Breast epithelium (tissue), 4 donors: ENCODE data around the gene USP24. TPM values are rescaled to one million over a fixed set of nuclear protein-coding genes. Genes with fewer than 3 reads are reported as not detected.

Experiments
- DNase-seq, 2 donors: peaks; one replicate each; pipeline ENCODE4 v3.0.0-alpha.2; 2019; ENCODE audit warnings: low spot score in 2 of 2
- H3K27ac ChIP-seq, 2 donors: fragments of 200-600 bp; sonication (generic) in 1 of 2; one replicate each; pipeline ENCODE4 v1.5.1; 2016 to 2019; ENCODE audit warnings: mild to moderate bottlenecking in 1 of 2
- H3K27me3 ChIP-seq, 2 donors: fragments of 200-600 bp; sonication (generic) in 1 of 2; one replicate each; pipeline versions ENCODE4 v1.5.1 to v1.6.0; 2017 to 2019; ENCODE audit warnings: control low read depth in 1 of 2, mild to moderate bottlenecking in 1 of 2
- H3K36me3 ChIP-seq: fragments of 200-600 bp; one replicate; pipeline ENCODE4 v1.5.1; 2019
- H3K4me1 ChIP-seq, 2 donors: fragments of 200-600 bp; sonication (generic); one replicate each; pipeline ENCODE4 v1.5.1; 2016 to 2019; ENCODE audit warnings: control low read depth in 1 of 2
- H3K4me3 ChIP-seq, 3 donors: fragments of 200-600 bp; sonication (generic); 1 replicate in 2 of 3; 2 replicates in 1 of 3; pipeline ENCODE4 v1.5.1; 2016 to 2019; ENCODE audit warnings: mild to moderate bottlenecking in 3 of 3, moderate library complexity in 2 of 3
- H3K9me3 ChIP-seq, 2 donors: fragments of 200-600 bp; sonication (generic) in 1 of 2; one replicate each; pipeline ENCODE4 v1.5.1; 2016 to 2019; ENCODE audit warnings: control low read depth in 1 of 2
- POLR2A ChIP-seq: fragments of 450-650 bp; IDR thresholded peaks from one replicate; pipeline ENCODE4 v1.6.1; 2016; ENCODE audit warnings: antibody characterized with exemption, mild to moderate bottlenecking, moderate library complexity
- POLR2AphosphoS5 ChIP-seq, 3 donors: sonication (generic); formaldehyde crosslinking; IDR thresholded peaks; one replicate each; pipeline ENCODE4 v1.6.1; 2017; ENCODE audit warnings: antibody characterized with exemption in 3 of 3
- intact Hi-C: fragments of 100-400 bp; cut with DNase I; formaldehyde crosslinking; loops from one replicate; pipeline ENCODE4 v1.15.1; 2023; ENCODE audit warnings: low total_unique reads
- total RNA-seq, 3 donors: library from RNA; depleted of rRNA; stranded (reverse); fragments of >200 nt; gene quantifications; one replicate each; pipeline ENCODE4 v1.1.0, GENCODE V29; 2016
- TF ChIP-seq, protein P1 (sequence below), 3 donors: fragments of 450-650 bp; IDR thresholded peaks; one replicate each; pipeline ENCODE4 v1.5.1; 2016 to 2017; ENCODE audit warnings: antibody characterized with exemption in 3 of 3, mild to moderate bottlenecking in 3 of 3, moderate library complexity in 3 of 3

Gene USP24
- total RNA-seq, 3 donors from 2014 or later: 51.5 to 103 (median 77.3) TPM

- Histone ChIP-seq H3K27me3 (no peaks in the 10 kb centered on the region), H3K4me1 (no peaks in the 10 kb centered on the region), H3K4me3 (no peak overlapping the region), H3K36me3 (no peaks in the 10 kb centered on the region), H3K27ac (no peak overlapping the region), H3K9me3 (no peaks in the 10 kb centered on the region)
- no peak for TF ChIP-seq POLR2AphosphoS5 (IDR thresholded peaks at IDR 0.05)
- TF ChIP-seq POLR2A: no peak
- TF ChIP-seq, protein P1, sequence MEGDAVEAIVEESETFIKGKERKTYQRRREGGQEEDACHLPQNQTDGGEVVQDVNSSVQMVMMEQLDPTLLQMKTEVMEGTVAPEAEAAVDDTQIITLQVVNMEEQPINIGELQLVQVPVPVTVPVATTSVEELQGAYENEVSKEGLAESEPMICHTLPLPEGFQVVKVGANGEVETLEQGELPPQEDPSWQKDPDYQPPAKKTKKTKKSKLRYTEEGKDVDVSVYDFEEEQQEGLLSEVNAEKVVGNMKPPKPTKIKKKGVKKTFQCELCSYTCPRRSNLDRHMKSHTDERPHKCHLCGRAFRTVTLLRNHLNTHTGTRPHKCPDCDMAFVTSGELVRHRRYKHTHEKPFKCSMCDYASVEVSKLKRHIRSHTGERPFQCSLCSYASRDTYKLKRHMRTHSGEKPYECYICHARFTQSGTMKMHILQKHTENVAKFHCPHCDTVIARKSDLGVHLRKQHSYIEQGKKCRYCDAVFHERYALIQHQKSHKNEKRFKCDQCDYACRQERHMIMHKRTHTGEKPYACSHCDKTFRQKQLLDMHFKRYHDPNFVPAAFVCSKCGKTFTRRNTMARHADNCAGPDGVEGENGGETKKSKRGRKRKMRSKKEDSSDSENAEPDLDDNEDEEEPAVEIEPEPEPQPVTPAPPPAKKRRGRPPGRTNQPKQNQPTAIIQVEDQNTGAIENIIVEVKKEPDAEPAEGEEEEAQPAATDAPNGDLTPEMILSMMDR (IDR thresholded peaks at IDR 0.05): no peak
- intact Hi-C loops: no loop called here
- no peak for DNase-seq
These were observed 160.8 kb downstream of the USP24 start for GRCh38 chr1:55054396-55054795.

GRCh38 chr1:55053265-55053954, 161.8 kb downstream of the USP24 start:
- no peak for DNase-seq
- intact Hi-C loops: loop anchor here (2.0 kb wide), 1 partner anchor 17 kb away; no protein-coding TSS in a partner anchor
- H3K27me3 ChIP-seq: no peaks in the 10 kb centered on the region

DNA sequence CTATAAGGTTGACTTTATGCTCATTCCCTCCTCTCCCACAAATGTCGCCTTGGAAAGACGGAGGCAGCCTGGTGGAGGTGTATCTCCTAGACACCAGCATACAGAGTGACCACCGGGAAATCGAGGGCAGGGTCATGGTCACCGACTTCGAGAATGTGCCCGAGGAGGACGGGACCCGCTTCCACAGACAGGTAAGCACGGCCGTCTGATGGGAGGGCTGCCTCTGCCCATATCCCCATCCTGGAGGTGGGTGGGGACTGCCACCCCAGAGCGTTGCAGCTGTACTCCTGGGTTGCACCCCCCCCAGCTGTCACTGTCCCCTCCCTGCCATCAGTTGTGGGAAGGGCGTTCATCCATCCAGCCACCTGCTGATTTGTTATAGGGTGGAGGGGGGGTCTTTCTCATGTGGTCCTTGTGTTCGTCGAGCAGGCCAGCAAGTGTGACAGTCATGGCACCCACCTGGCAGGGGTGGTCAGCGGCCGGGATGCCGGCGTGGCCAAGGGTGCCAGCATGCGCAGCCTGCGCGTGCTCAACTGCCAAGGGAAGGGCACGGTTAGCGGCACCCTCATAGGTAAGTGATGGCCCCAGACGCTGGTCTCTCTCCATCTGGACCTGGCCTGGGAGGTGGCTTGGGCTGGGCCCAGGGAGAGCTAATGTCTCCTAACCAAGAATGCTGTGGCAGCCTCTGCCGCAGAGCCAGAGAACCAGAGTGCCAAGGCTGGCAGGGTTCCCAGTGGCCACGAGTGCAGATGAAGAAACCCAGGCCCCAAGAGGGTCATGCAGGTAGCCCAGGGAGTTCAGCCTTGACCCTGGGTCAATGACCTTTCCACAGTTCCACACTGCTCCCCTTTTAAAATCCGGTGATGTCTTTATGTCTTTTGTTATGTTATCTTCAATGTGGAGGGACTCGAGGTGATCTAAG, 162.7 kb downstream of the USP24 start:
- Histone ChIP-seq H3K4me1 (no peaks in the 10 kb centered on the region), H3K36me3 (no peaks in the 10 kb centered on the region), H3K27me3 (no peaks in the 10 kb centered on the region), H3K4me3 (no peak overlapping the region), H3K9me3 (no peaks in the 10 kb centered on the region), H3K27ac (no peak overlapping the region)
- intact Hi-C loops: loop anchor here (2.0 kb wide), 1 partner anchor 16 kb away; no protein-coding TSS in a partner anchor
- no peak for TF ChIP-seq POLR2A
- DNase-seq: no peak

More at GRCh38 chr1:55053265-55053954, 161.8 kb downstream of the USP24 start:
- H3K4me1 ChIP-seq: no peaks in the 10 kb centered on the region
- H3K36me3 ChIP-seq: no peaks in the 10 kb centered on the region
- H3K9me3 ChIP-seq: no peaks in the 10 kb centered on the region
- no peak overlapping the region for H3K4me3 ChIP-seq
- no peak overlapping the region for H3K27ac ChIP-seq
- TF ChIP-seq POLR2AphosphoS5 (IDR thresholded peaks at IDR 0.05): no peak
- TF ChIP-seq POLR2A: no peak
- TF ChIP-seq, protein P1 (IDR thresholded peaks at IDR 0.05): no peak

- H3K36me3 ChIP-seq: no peaks in the 10 kb centered on the region
- H3K4me1 ChIP-seq: no peaks in the 10 kb centered on the region
- H3K4me3 ChIP-seq: no peak overlapping the region
- TF ChIP-seq POLR2AphosphoS5 (IDR thresholded peaks at IDR 0.05): no peak
- no peak for TF ChIP-seq POLR2A
- TF ChIP-seq, protein P1 (IDR thresholded peaks at IDR 0.05): no peak
- intact Hi-C loops: loop anchor here (2.0 kb wide), 1 partner anchor 15 kb away; no protein-coding TSS in a partner anchor
- no peak overlapping the region for H3K27ac ChIP-seq
- H3K9me3 ChIP-seq: no peaks in the 10 kb centered on the region
- H3K27me3 ChIP-seq: no peaks in the 10 kb centered on the region
- DNase-seq: no peak
These were observed 163.5 kb downstream of the USP24 start for GRCh38 chr1:55051621-55052020.

DNA sequence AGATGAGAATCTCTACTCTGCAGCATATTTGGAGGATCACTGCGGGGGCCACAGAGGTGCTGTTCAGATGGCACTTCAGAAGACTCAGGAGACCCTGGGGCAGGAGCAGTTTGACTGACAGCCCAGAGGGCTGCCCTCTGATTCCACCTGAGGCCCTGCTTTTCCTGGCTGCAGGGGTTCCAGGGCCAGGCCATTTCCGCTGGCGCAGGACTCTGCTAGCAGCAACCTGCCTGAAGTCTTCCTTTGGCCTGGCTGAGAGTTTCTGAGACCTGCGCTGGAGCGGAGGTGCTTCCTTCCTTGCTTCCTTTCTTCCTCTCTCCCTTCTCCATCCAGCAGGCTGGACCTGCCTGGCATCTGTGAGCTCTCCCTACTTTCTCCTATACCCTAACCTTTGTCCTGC, 164.0 kb downstream of the USP24 start:
- no peak overlapping the region for H3K4me3 ChIP-seq
- H3K4me1 ChIP-seq: no peaks in the 10 kb centered on the region
- no peak for DNase-seq
- H3K27ac ChIP-seq: no peak overlapping the region
- H3K9me3 ChIP-seq: no peaks in the 10 kb centered on the region
- H3K36me3 ChIP-seq: no peaks in the 10 kb centered on the region
- intact Hi-C loops: no loop called here
- H3K27me3 ChIP-seq: no peaks in the 10 kb centered on the region
- TF ChIP-seq POLR2AphosphoS5 (IDR thresholded peaks at IDR 0.05) (no peak), POLR2A (no peak)
- TF ChIP-seq, protein P1 (IDR thresholded peaks at IDR 0.05): no peak
